GM21390 (cell line): ENCODE data around the gene COMMD7.

Source experiments
- ATAC-seq: cut with Tn5 transposase; IDR thresholded peaks from one replicate; pipeline ENCODE4 v1.9.1; 2021; ENCODE audit not compliant: unreplicated experiment

Gene COMMD7

GRCh38 chr20:32743237-32744112, at the start of gene COMMD7:
Gene COMMD7, minus strand, starts transcription at chr20:32743467. Its CDS starts 76 bp downstream, at chr20:32743391.
- ATAC-seq: peak; percentile 71

GRCh38 chr20:32792731-32793458, 49.6 kb upstream of the COMMD7 start:
- ATAC-seq: no peak

- ATAC-seq: peak; percentile 81
Measured at GRCh38 chr20:32792316-32792715, 49.0 kb upstream of the COMMD7 start.

- ATAC-seq: no peak
Measured at GRCh38 chr20:32790751-32791057, 47.4 kb upstream of the COMMD7 start.

- peak; percentile 57 for ATAC-seq
Measured at GRCh38 chr20:32789896-32790750, 46.9 kb upstream of the COMMD7 start.

GRCh38 chr20:32787168-32787567, 43.9 kb upstream of the COMMD7 start:
- ATAC-seq: no peak

- ATAC-seq: no peak
Measured at GRCh38 chr20:32786059-32786760, 42.9 kb upstream of the COMMD7 start.

- ATAC-seq: no peak
Measured at GRCh38 chr20:32784369-32785080, 41.3 kb upstream of the COMMD7 start.

- ATAC-seq: no peak
Measured at GRCh38 chr20:32780749-32781655, 37.7 kb upstream of the COMMD7 start.

- ATAC-seq: no peak
Measured at GRCh38 chr20:32780278-32780677, 37.0 kb upstream of the COMMD7 start.

GRCh38 chr20:32779500-32780211, 36.4 kb upstream of the COMMD7 start:
- ATAC-seq: no peak

- no peak for ATAC-seq
Measured at GRCh38 chr20:32777177-32777956, 34.1 kb upstream of the COMMD7 start.

GRCh38 chr20:32775336-32775991, 32.2 kb upstream of the COMMD7 start:
- ATAC-seq: no peak

- ATAC-seq: no peak
Measured at GRCh38 chr20:32773855-32774254, 30.6 kb upstream of the COMMD7 start.

GRCh38 chr20:32773223-32773622, 30.0 kb upstream of the COMMD7 start:
- no peak for ATAC-seq

GRCh38 chr20:32772046-32772445, 28.8 kb upstream of the COMMD7 start:
- no peak for ATAC-seq
